Esophagus muscularis mucosa (tissue), 4 donors: ENCODE measurements around the gene URB1. TPM values are rescaled to one million over a fixed set of nuclear protein-coding genes. Genes with fewer than 3 reads are reported as not detected.

Experiments used
- DNase-seq: peaks from one replicate; pipeline ENCODE4 v3.0.0-alpha.2; 2017; ENCODE audit errors: extremely low spot score
- H3K27ac ChIP-seq, 4 donors: fragments of 200-600 bp; sonication (generic); replicated peaks in 1 of 4; 1 replicate in 3 of 4; 2 replicates in 1 of 4; pipeline ENCODE4 v1.5.1; 2016 to 2019; ENCODE audit warnings: mild to moderate bottlenecking in 1 of 4
- H3K27me3 ChIP-seq, 4 donors: fragments of 200-600 bp; sonication (generic); one replicate each; pipeline versions ENCODE4 v1.5.1 to v1.6.0; 2016 to 2019
- H3K36me3 ChIP-seq, 4 donors: fragments of 200-600 bp; sonication (generic); one replicate each; pipeline ENCODE4 v1.5.1; 2016 to 2019
- H3K4me1 ChIP-seq, 4 donors: fragments of 200-600 bp; sonication (generic); one replicate each; pipeline ENCODE4 v1.5.1; 2016 to 2019
- H3K4me3 ChIP-seq, 4 donors: fragments of 200-600 bp; sonication (generic); 1 replicate in 2 of 4; 2 replicates in 2 of 4; pipeline ENCODE4 v1.5.1; 2016 to 2019; ENCODE audit warnings: mild to moderate bottlenecking in 4 of 4, moderate library complexity in 1 of 4
- H3K9me3 ChIP-seq, 4 donors: fragments of 200-600 bp; sonication (generic); 1 replicate in 3 of 4; 2 replicates in 1 of 4; pipeline ENCODE4 v1.5.1; 2016 to 2019
- EP300 ChIP-seq: sonication (generic); formaldehyde crosslinking; IDR thresholded peaks from one replicate; pipeline ENCODE4 v1.6.1; 2017; ENCODE audit warnings: antibody characterized with exemption
- POLR2A ChIP-seq: fragments of 450-650 bp; IDR thresholded peaks from one replicate; pipeline ENCODE4 v1.6.1; 2017; ENCODE audit warnings: antibody characterized with exemption, moderate library complexity, mild to moderate bottlenecking, low read depth
- POLR2AphosphoS5 ChIP-seq, 2 donors: sonication (generic); formaldehyde crosslinking; IDR thresholded peaks; one replicate each; pipeline ENCODE4 v1.6.1; 2017; ENCODE audit warnings: antibody characterized with exemption in 2 of 2
- WGBS: methylation state at CpG from one replicate; pipeline ENCODE4 v1.1.5; 2018; 5-methylcytosine and 5-hydroxymethylcytosine counted together
- intact Hi-C: fragments of 100-400 bp; cut with DNase I; formaldehyde crosslinking; loops from one replicate; pipeline ENCODE4 v1.15.1; 2023
- total RNA-seq, 4 donors: library from RNA; depleted of rRNA; stranded (reverse); fragments of >200 nt; gene quantifications; one replicate each; pipeline versions ENCODE4 v1.1.0 to v1.2.1, GENCODE V29; 2016
- TF ChIP-seq, protein P1 (sequence below), 3 experiments: fragments of 200-600 bp in 2 of 3; fragments of 450-650 bp in 1 of 3; sonication (generic) in 2 of 3; IDR thresholded peaks; one replicate each; pipeline ENCODE4 v1.5.1; 2017 to 2019; ENCODE audit warnings: antibody characterized with exemption in 3 of 3, mild to moderate bottlenecking in 2 of 3, moderate library complexity in 1 of 3

The URB1 gene
- total RNA-seq, 4 donors from 2014 or later, result 14.1 to 31.0 (median 22.4) TPM

- Histone ChIP-seq H3K4me1 (peaks cover 0 to 11% (median 9%) of the 10 kb centered on the region in 4 donors), H3K9me3 (no peaks in the 10 kb centered on the region), H3K27ac (no peak overlapping the region), H3K27me3 (no peaks in the 10 kb centered on the region), H3K4me3 (no peak overlapping the region), H3K36me3 (peaks cover 66 to 91% (median 78%) of the 10 kb centered on the region in 4 donors)
- TF ChIP-seq EP300, result no peak
- TF ChIP-seq POLR2A, result no peak
- TF ChIP-seq, protein P1, sequence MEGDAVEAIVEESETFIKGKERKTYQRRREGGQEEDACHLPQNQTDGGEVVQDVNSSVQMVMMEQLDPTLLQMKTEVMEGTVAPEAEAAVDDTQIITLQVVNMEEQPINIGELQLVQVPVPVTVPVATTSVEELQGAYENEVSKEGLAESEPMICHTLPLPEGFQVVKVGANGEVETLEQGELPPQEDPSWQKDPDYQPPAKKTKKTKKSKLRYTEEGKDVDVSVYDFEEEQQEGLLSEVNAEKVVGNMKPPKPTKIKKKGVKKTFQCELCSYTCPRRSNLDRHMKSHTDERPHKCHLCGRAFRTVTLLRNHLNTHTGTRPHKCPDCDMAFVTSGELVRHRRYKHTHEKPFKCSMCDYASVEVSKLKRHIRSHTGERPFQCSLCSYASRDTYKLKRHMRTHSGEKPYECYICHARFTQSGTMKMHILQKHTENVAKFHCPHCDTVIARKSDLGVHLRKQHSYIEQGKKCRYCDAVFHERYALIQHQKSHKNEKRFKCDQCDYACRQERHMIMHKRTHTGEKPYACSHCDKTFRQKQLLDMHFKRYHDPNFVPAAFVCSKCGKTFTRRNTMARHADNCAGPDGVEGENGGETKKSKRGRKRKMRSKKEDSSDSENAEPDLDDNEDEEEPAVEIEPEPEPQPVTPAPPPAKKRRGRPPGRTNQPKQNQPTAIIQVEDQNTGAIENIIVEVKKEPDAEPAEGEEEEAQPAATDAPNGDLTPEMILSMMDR (IDR thresholded peaks at IDR 0.05), result no peak
- TF ChIP-seq POLR2AphosphoS5 (IDR thresholded peaks at IDR 0.05), result no peak
- no peak for DNase-seq
- intact Hi-C loops, result no loop called here
- WGBS, result 95% methylated on average over 10 of the region's 10 CpGs
These were observed 70.1 kb downstream of the URB1 start for GRCh38 chr21:32322676-32323075.

DNA sequence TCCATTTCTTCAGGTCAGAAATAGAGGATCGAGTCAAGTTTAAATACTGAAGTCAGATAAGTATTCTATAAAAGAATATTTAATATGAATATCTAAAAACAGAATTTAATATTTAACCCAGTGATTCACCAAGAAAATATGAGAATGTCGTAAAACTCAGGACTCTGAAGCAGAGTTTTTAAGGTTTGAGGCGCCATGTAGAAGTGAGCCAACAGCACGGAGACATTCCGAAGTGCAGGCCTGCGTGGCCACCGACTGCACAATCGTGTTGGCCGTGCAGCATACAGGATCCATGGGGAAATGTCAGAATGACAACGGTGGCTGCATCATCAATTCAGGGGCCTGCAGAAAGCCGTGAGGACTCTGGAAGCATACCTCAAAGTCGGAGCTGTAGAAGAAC is 70.7 kb downstream of the URB1 start:
- intact Hi-C loops, result no loop called here
- H3K36me3 ChIP-seq, result peaks cover 72 to 97% (median 84%) of the 10 kb centered on the region in 4 donors

DNA sequence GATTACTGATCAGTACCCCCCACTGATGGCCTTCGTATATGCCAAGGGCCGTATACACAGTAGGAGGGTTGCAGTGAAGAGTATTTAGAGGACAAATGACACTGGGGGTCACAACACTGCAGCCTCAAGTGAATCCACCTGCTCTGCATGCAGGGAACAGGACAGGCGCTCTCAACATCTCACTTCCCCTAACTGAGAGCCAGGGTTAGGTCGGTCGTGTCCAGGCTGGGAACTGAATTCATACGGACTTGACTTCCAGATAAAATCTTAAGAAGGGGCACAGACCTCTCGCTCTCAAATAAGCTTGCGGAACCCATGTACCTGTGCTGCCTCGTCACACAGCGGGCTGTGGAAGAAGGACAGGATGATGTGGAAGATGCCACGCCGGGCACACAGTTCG is 71.3 kb downstream of the URB1 start:
- 95% methylated on average over 13 of the region's 13 CpGs for WGBS
- TF ChIP-seq, protein P1 (IDR thresholded peaks at IDR 0.05), result no peak
- peaks cover 0 to 9% (median 7%) of the 10 kb centered on the region in 4 donors for H3K4me1 ChIP-seq
- H3K9me3 ChIP-seq, result no peaks in the 10 kb centered on the region
- H3K27ac ChIP-seq, result no peak overlapping the region
- H3K27me3 ChIP-seq, result no peaks in the 10 kb centered on the region
- no peak overlapping the region for H3K4me3 ChIP-seq
- intact Hi-C loops, result no loop called here
- H3K36me3 ChIP-seq, result peaks cover 78 to 99% (median 90%) of the 10 kb centered on the region in 4 donors
- DNase-seq, result no peak

More for the DNA sequence above, 70.7 kb downstream of the URB1 start:
- WGBS, result 93% methylated on average over 12 of the region's 12 CpGs
- peaks cover 0 to 8% (median 7%) of the 10 kb centered on the region in 4 donors for H3K4me1 ChIP-seq
- no peak overlapping the region for H3K4me3 ChIP-seq
- DNase-seq, result no peak
- H3K27ac ChIP-seq, result no peak overlapping the region
- H3K9me3 ChIP-seq, result no peaks in the 10 kb centered on the region
- TF ChIP-seq EP300 (no peak), POLR2A (no peak), POLR2AphosphoS5 (IDR thresholded peaks at IDR 0.05) (no peak)
- TF ChIP-seq, protein P1 (IDR thresholded peaks at IDR 0.05), result no peak
- no peaks in the 10 kb centered on the region for H3K27me3 ChIP-seq

DNA sequence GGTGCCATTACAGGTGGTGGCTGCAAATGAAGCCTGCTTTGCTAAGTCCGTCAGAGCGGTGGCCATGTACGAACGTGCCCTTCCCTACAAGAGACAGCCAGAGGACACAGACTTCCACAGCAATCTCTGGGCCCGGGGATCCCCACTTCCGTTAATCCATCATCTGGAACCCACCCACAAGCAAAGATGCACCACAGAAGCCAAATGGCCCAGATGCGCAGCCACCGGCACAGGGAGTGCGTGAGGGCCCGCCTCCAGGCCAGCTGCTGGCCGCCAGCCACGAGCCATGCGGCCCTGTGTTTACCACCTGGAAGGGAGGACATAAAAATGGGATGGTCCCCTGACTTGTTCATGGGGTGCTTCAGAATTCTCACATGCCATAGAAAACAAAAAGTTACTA is 72.1 kb downstream of the URB1 start:
- intact Hi-C loops, result no loop called here
- WGBS, result 92% methylated on average over 13 of the region's 13 CpGs

More for the DNA sequence above, 72.1 kb downstream of the URB1 start:
- no peak overlapping the region for H3K27ac ChIP-seq
- no peak overlapping the region for H3K4me3 ChIP-seq
- H3K4me1 ChIP-seq, result peaks cover 0 to 13% (median 5%) of the 10 kb centered on the region in 4 donors
- no peaks in the 10 kb centered on the region for H3K27me3 ChIP-seq
- no peak for DNase-seq
- no peaks in the 10 kb centered on the region for H3K9me3 ChIP-seq
- H3K36me3 ChIP-seq, result peaks cover 82 to 100% (median 96%) of the 10 kb centered on the region in 4 donors
- TF ChIP-seq, protein P1 (IDR thresholded peaks at IDR 0.05), result no peak
- TF ChIP-seq POLR2AphosphoS5 (IDR thresholded peaks at IDR 0.05) (no peak), POLR2A (no peak), EP300 (no peak)
